HepG2 (cell line): ENCODE measurements around the gene CIAO2B. TPM values are rescaled to one million over a fixed set of nuclear protein-coding genes. Genes with fewer than 3 reads are reported as not detected.

Experiments used
- ATAC-seq: fragments of 200-7000 bp; cut with Tn5 transposase; 3 replicates; pipeline ENCODE4 v1.9.1; 2020; ENCODE audit warnings: mild to moderate bottlenecking, moderate library complexity
- BruUV-seq: library from RNA; stranded (reverse); fragments of 400-500 nt; replicated peaks from 2 replicates; lab custom pipeline; 2021; lab: Mats Ljungman, UMichigan
- CTCF ChIA-PET: fragments of 300-600 bp; formaldehyde crosslinking; extraction: SDS; loops from one replicate; lab custom pipeline; 2021; ENCODE audit warnings: low total read pairs, inconsistent platforms, low intra/inter-chr PET ratio; lab: Yijun Ruan, JAX
- POLR2A ChIA-PET: fragments of 350-600 bp; sonication (Branson Sonifier 250); formaldehyde crosslinking; loops from one replicate; lab custom pipeline; 2020; ENCODE audit warnings: antibody characterized with exemption, inconsistent platforms; lab: Yijun Ruan, JAX
- DNase-seq: peaks from one replicate; pipeline ENCODE4 v3.0.0-alpha.2; 2015; ENCODE audit warnings: low spot score
- FAIRE-seq: peaks from 3 replicates; lab custom pipeline; 2011; peaks lifted over from hg19 to GRCh38; lab: Jason Lieb, UNC
- H2AFZ ChIP-seq: one replicate; pipeline ENCODE4 v1.6.1; 2011; ENCODE audit warnings: low read length, inconsistent platforms
- H3K27ac ChIP-seq: fragments of 300-600 bp; 3 replicates; pipeline ENCODE4 v1.8.0; 2011; ENCODE audit warnings: mixed run types, mild to moderate bottlenecking, mixed read lengths, low read length, inconsistent platforms; ENCODE audit not compliant: insufficient read depth; ENCODE audit errors: extremely low read length
- H3K27me3 ChIP-seq, 2 experiments: fragments of 200-600 bp in 1 of 2; 2 replicates in 1 of 2; 3 replicates in 1 of 2; pipeline versions ENCODE4 v1.6.0 to v1.8.0; 2011; ENCODE audit warnings: low read length in 2 of 2, mild to moderate bottlenecking in 2 of 2, moderate library complexity in 2 of 2, inconsistent platforms in 1 of 2; ENCODE audit not compliant: insufficient read depth in 2 of 2, control insufficient read depth in 1 of 2
- H3K36me3 ChIP-seq, 2 experiments: fragments of 200-600 bp in 1 of 2; replicated peaks in 1 of 2; 2 replicates in 1 of 2; 3 replicates in 1 of 2; pipeline versions ENCODE4 v1.5.1 to v1.8.0; 2011; ENCODE audit warnings: low read length in 2 of 2, inconsistent platforms in 1 of 2; ENCODE audit not compliant: insufficient read depth in 2 of 2, control insufficient read depth in 1 of 2
- H3K4me1 ChIP-seq: 2 replicates; pipeline ENCODE4 v1.5.1; 2012; ENCODE audit warnings: low read length, inconsistent platforms; ENCODE audit not compliant: insufficient read depth
- H3K4me2 ChIP-seq: 2 replicates; pipeline ENCODE4 v1.6.0; 2011; ENCODE audit warnings: low read depth, low read length, inconsistent platforms
- H3K4me3 ChIP-seq, 3 experiments: fragments of 200-600 bp in 1 of 3; sonication (generic), shearing (Covaris generic) in 1 of 3; replicated peaks in 1 of 3; 2 replicates each; pipeline ENCODE4 v1.5.1; 2011 to 2016; ENCODE audit warnings: low read length in 3 of 3, inconsistent platforms in 2 of 3, low read depth in 2 of 3, mild to moderate bottlenecking in 2 of 3, control low read depth in 1 of 3, mixed read lengths in 1 of 3; ENCODE audit not compliant: insufficient read depth in 1 of 3
- H3K79me2 ChIP-seq: one replicate; pipeline ENCODE4 v1.6.1; 2011; ENCODE audit warnings: low read length, inconsistent platforms; ENCODE audit not compliant: insufficient read depth
- H3K9ac ChIP-seq: 2 replicates; pipeline ENCODE4 v1.6.0; 2011; ENCODE audit warnings: mild to moderate bottlenecking, low read depth, low read length, inconsistent platforms; ENCODE audit not compliant: insufficient read depth
- H3K9me3 ChIP-seq: 2 replicates; pipeline ENCODE4 v1.5.1; 2012; ENCODE audit warnings: mild to moderate bottlenecking, low read length
- H4K20me1 ChIP-seq: 2 replicates; pipeline ENCODE4 v1.6.0; 2011; ENCODE audit warnings: inconsistent platforms, mild to moderate bottlenecking, low read length, moderate library complexity; ENCODE audit not compliant: insufficient read depth
- ETS1 ChIP-seq: sonication (generic); formaldehyde crosslinking; IDR thresholded peaks from 2 replicates; pipeline ENCODE4 v1.4.0; 2020; ENCODE audit warnings: missing genetic modification reagents
- GLI4 ChIP-seq: sonication (generic); formaldehyde crosslinking; IDR thresholded peaks from 2 replicates; pipeline ENCODE4 v1.5.1; 2020; ENCODE audit warnings: missing genetic modification reagents, mild to moderate bottlenecking, moderate library complexity, borderline replicate concordance
- HDAC6 ChIP-seq: fragments of 200-600 bp; sonication (generic); IDR thresholded peaks from 2 replicates; pipeline ENCODE4 v1.7.0; 2017; ENCODE audit warnings: mild to moderate bottlenecking, antibody characterized with exemption, low read length, low read depth
- HOXA5 ChIP-seq: sonication (generic); formaldehyde crosslinking; IDR thresholded peaks from 2 replicates; pipeline ENCODE4 v1.4.0; 2020; ENCODE audit warnings: missing genetic modification reagents
- KDM1A ChIP-seq: IDR thresholded peaks from 2 replicates; pipeline ENCODE4 v1.6.1; 2016; ENCODE audit warnings: missing compliant biosample characterization
- KDM5A ChIP-seq: fragments of 200-600 bp; sonication (generic); IDR thresholded peaks from 2 replicates; pipeline ENCODE4 v1.7.0; 2018; ENCODE audit warnings: antibody characterized with exemption, mild to moderate bottlenecking, low read length, borderline replicate concordance
- MAFK ChIP-seq, 2 experiments: IDR thresholded peaks in 1 of 2; conservative IDR thresholded peaks in 1 of 2; 2 replicates each; pipeline ENCODE4 v1.6.1; 2011; ENCODE audit warnings: improper control_type of control experiment in 2 of 2, low read length in 2 of 2
- ZMYM3 ChIP-seq: sonication (generic); formaldehyde crosslinking; IDR thresholded peaks from 2 replicates; pipeline ENCODE4 v1.5.1; 2020; ENCODE audit warnings: mild to moderate bottlenecking, missing genetic modification reagents
- ZNF292 ChIP-seq: sonication (generic); formaldehyde crosslinking; IDR thresholded peaks from 2 replicates; pipeline ENCODE4 v1.8.1; 2022; ENCODE audit warnings: mild to moderate bottlenecking, low read depth, missing genetic modification reagents, borderline replicate concordance
- ZNF616 ChIP-seq: sonication (generic); formaldehyde crosslinking; IDR thresholded peaks from 2 replicates; pipeline ENCODE4 v1.5.0; 2020; ENCODE audit warnings: low read depth, mild to moderate bottlenecking, missing genetic modification reagents
- ZNF629 ChIP-seq: sonication (generic); formaldehyde crosslinking; conservative IDR thresholded peaks from 2 replicates; pipeline ENCODE4 v1.5.0; 2020; ENCODE audit warnings: missing genetic modification reagents
- ZNF768 ChIP-seq: sonication (generic); formaldehyde crosslinking; IDR thresholded peaks from 2 replicates; pipeline ENCODE4 v1.4.0; 2020; ENCODE audit warnings: missing genetic modification reagents
- ZNF850 ChIP-seq: sonication (generic); formaldehyde crosslinking; conservative IDR thresholded peaks from 2 replicates; pipeline ENCODE4 v1.9.0; 2021; ENCODE audit warnings: mild to moderate bottlenecking, missing genetic modification reagents
- WGBS: methylation state at CpG from one replicate; pipeline ENCODE4 v1.1.6; 2017; ENCODE audit warnings: low lambda C conversion rate; 5-methylcytosine and 5-hydroxymethylcytosine counted together
- in situ Hi-C: cut with HindIII; loops from 2 replicates; pipeline ENCODE4 v1.10.0; 2017; ENCODE audit warnings: low pct_unique_long_range_greater_than_20kb; ENCODE audit not compliant: extremely low pct_ligation_motif_present
- intact Hi-C: fragments of 100-400 bp; cut with micrococcal nuclease; formaldehyde crosslinking; loops from one replicate; pipeline ENCODE4 v1.10.0; 2022; ENCODE audit not compliant: unreplicated experiment
- polyA plus RNA-seq, 8 experiments: library from polyadenylated mRNA; depleted of rRNA in 3 of 8; stranded (reverse) in 7 of 8; unstranded in 1 of 8; fragments of >200 nt; fragmentation: Illumina TruSeq in 4 of 8; extraction: Trizol in 4 of 8; gene quantifications; 2 replicates each; pipeline versions ENCODE4 v1.2.1 to v1.2.3, GENCODE V29; 2011 to 2016; ENCODE audit warnings: low read depth in 4 of 8, missing spikeins in 1 of 8, mixed read lengths in 1 of 8; ENCODE audit not compliant: insufficient read depth in 1 of 8
- total RNA-seq, 5 experiments: library from RNA; depleted of rRNA; stranded (reverse); fragments of >200 nt; fragmentation: Illumina TruSeq; extraction: Trizol; gene quantifications; 2 replicates each; pipeline ENCODE4 v1.2.3, GENCODE V29; 2016; ENCODE audit warnings: low read depth in 1 of 5
- TF ChIP-seq, protein P1 (sequence below): sonication (generic); formaldehyde crosslinking; IDR thresholded peaks from 2 replicates; pipeline ENCODE4 v1.5.0; 2020; ENCODE audit warnings: missing genetic modification reagents
- TF ChIP-seq, protein P2 (sequence below): sonication (generic); formaldehyde crosslinking; IDR thresholded peaks from 2 replicates; pipeline ENCODE4 v1.8.0; 2023; ENCODE audit warnings: mild to moderate bottlenecking, missing genetic modification reagents

CIAO2B gene
- total and polyA plus RNA-seq, 2 of the 13 experiments (the other 11 are each of a cell fraction or from before 2014, with no cell fraction given): 157 to 293 TPM

GRCh38 chr16:66908762-66909559, 25.2 kb downstream of the CIAO2B start:
- FAIRE-seq: no peak
- in situ Hi-C loops: no loop called here

More at GRCh38 chr16:66908762-66909559, 25.2 kb downstream of the CIAO2B start:
- peaks cover 56% of the 10 kb centered on the region for H3K4me1 ChIP-seq
- no peaks in the 10 kb centered on the region for H3K9me3 ChIP-seq
- intact Hi-C loops: no loop called here
- DNase-seq (no peak), ATAC-seq (no peak)
- H3K4me3 ChIP-seq: no peak overlapping the region
- no peaks in the 10 kb centered on the region for H3K36me3 ChIP-seq
- no peak overlapping the region for H3K4me2 ChIP-seq
- H3K27me3 ChIP-seq: no peaks in the 10 kb centered on the region; a peak in 1 of 5 replicates
- H3K9ac ChIP-seq: no peak overlapping the region
- H4K20me1 ChIP-seq: no peaks in the 10 kb centered on the region
- WGBS: 90% methylated on average over 11 of the region's 14 CpGs
- no TSS peak for BruUV-seq
- no peaks in the 10 kb centered on the region for H3K79me2 ChIP-seq
- H3K27ac ChIP-seq: no peak overlapping the region
- TF ChIP-seq ZNF292 (CRISPR knock-in tag): no peak
- no peak for TF ChIP-seq GLI4
- TF ChIP-seq ZNF850 (CRISPR knock-in tag): no peak
- no peak for TF ChIP-seq ZNF616 (CRISPR knock-in tag)
- TF ChIP-seq HDAC6: no peak
- no peak; the same call in 1 of the 2 replicates for TF ChIP-seq ZNF768 (CRISPR knock-in tag)
- TF ChIP-seq, protein P1, sequence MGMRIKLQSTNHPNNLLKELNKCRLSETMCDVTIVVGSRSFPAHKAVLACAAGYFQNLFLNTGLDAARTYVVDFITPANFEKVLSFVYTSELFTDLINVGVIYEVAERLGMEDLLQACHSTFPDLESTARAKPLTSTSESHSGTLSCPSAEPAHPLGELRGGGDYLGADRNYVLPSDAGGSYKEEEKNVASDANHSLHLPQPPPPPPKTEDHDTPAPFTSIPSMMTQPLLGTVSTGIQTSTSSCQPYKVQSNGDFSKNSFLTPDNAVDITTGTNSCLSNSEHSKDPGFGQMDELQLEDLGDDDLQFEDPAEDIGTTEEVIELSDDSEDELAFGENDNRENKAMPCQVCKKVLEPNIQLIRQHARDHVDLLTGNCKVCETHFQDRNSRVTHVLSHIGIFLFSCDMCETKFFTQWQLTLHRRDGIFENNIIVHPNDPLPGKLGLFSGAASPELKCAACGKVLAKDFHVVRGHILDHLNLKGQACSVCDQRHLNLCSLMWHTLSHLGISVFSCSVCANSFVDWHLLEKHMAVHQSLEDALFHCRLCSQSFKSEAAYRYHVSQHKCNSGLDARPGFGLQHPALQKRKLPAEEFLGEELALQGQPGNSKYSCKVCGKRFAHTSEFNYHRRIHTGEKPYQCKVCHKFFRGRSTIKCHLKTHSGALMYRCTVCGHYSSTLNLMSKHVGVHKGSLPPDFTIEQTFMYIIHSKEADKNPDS (CRISPR knock-in tag): no peak
- peak; percentile 91 for TF ChIP-seq ZNF629
- 0 out of 2 replicates have a peak, but pooled peaks have one; percentile 55 for TF ChIP-seq ZMYM3 (CRISPR knock-in tag)
- no peak for TF ChIP-seq MAFK (conservative IDR thresholded peaks at IDR 0.05 in 1 of 2, IDR thresholded peaks at IDR 0.05 in 1 of 2; ENCODE audit: low read length in 2 of 2)
- TF ChIP-seq, protein P2, sequence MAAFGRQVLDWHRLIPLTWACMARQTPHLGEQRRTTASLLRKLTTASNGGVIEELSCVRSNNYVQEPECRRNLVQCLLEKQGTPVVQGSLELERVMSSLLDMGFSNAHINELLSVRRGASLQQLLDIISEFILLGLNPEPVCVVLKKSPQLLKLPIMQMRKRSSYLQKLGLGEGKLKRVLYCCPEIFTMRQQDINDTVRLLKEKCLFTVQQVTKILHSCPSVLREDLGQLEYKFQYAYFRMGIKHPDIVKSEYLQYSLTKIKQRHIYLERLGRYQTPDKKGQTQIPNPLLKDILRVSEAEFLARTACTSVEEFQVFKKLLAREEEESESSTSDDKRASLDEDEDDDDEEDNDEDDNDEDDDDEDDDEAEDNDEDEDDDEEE (CRISPR knock-in tag): no peak
- TF ChIP-seq KDM5A: no peak
- no peak for TF ChIP-seq HOXA5
- TF ChIP-seq KDM1A (CRISPR knock-in tag): peak; percentile 23; the same call in 1 of the 2 replicates
- no peak for TF ChIP-seq ETS1
- TF ChIP-seq, all 625 proteins: peak for 3
- CTCF ChIA-PET: interaction anchor here (1.7 kb wide), 1 partner anchor 14 kb away, joined by 10 read pairs; no protein-coding TSS in a partner anchor
- no peak overlapping the region for H2AFZ ChIP-seq
- POLR2A ChIA-PET: interaction anchor here (1.4 to 2.2 kb wide), 6 partner anchors 8 to 29 kb away, joined by 3 to 15 read pairs (median 5); partner anchors contain the start of genes CDH16 and PDP2
